Endothelial cell of umbilical vein (primary cell): ENCODE measurements around the gene TET2. TPM values are rescaled to one million over a fixed set of nuclear protein-coding genes. Genes with fewer than 3 reads are reported as not detected.

Experiments
- BruUV-seq: library from RNA; stranded (reverse); fragments of 400-500 nt; replicated peaks from 2 replicates; lab custom pipeline; 2021; lab: Mats Ljungman, UMichigan
- CTCF ChIA-PET: fragments of 300-600, 350-600 bp; sonication (Branson Sonifier 250); formaldehyde crosslinking; loops from one replicate; lab custom pipeline; 2021; ENCODE audit warnings: antibody characterized with exemption, inconsistent platforms; lab: Charles Lee
- POLR2A ChIA-PET: fragments of 300-600, 350-600 bp; sonication (Branson Sonifier 250); formaldehyde crosslinking; loops from one replicate; lab custom pipeline; 2021; ENCODE audit warnings: antibody characterized with exemption, inconsistent platforms; lab: Charles Lee
- DNase-seq: peaks from one replicate; pipeline ENCODE4 v3.0.0-alpha.2; 2011; ENCODE audit warnings: low read depth, low spot score
- FAIRE-seq: peaks from 2 replicates; lab custom pipeline; 2011; peaks lifted over from hg19 to GRCh38; lab: Jason Lieb, UNC
- H2AFZ ChIP-seq: 2 replicates; pipeline ENCODE4 v1.6.0; 2012; ENCODE audit warnings: low read depth, low read length, control low read depth, inconsistent platforms
- H3K27ac ChIP-seq: 2 replicates; pipeline ENCODE4 v1.5.1; 2011; ENCODE audit warnings: low read depth, mild to moderate bottlenecking, control low read depth, low read length, moderate library complexity; ENCODE audit not compliant: insufficient read depth
- H3K27me3 ChIP-seq, 2 experiments: 2 replicates each; pipeline versions ENCODE4 v1.6.0 to v1.6.1; 2011; ENCODE audit warnings: low read length in 2 of 2, mixed read lengths in 1 of 2; ENCODE audit not compliant: control insufficient read depth in 2 of 2, insufficient read depth in 2 of 2
- H3K36me3 ChIP-seq, 2 experiments: 2 replicates in 1 of 2; 3 replicates in 1 of 2; pipeline ENCODE4 v1.5.1; 2011; ENCODE audit warnings: low read length in 2 of 2, mild to moderate bottlenecking in 1 of 2, moderate library complexity in 1 of 2; ENCODE audit not compliant: control insufficient read depth in 2 of 2, insufficient read depth in 2 of 2; ENCODE audit errors: extremely low read depth in 1 of 2
- H3K4me1 ChIP-seq: 3 replicates; pipeline ENCODE4 v1.5.1; 2011; ENCODE audit warnings: mild to moderate bottlenecking, low read length; ENCODE audit not compliant: control insufficient read depth, insufficient read depth; ENCODE audit errors: extremely low read depth
- H3K4me2 ChIP-seq: 2 replicates; pipeline ENCODE4 v1.6.1; 2011; ENCODE audit warnings: low read length, control low read depth, mixed read lengths; ENCODE audit not compliant: insufficient read depth
- H3K4me3 ChIP-seq, 3 experiments: fragments of 200-600 bp in 1 of 3; sonication (generic), shearing (Covaris generic) in 1 of 3; replicated peaks in 1 of 3; 2 replicates each; pipeline ENCODE4 v1.5.1; 2011 to 2016; ENCODE audit warnings: control low read depth in 3 of 3, low read length in 3 of 3, mild to moderate bottlenecking in 2 of 3, inconsistent platforms in 1 of 3, low read depth in 1 of 3, moderate library complexity in 1 of 3; ENCODE audit not compliant: insufficient read depth in 1 of 3
- H3K79me2 ChIP-seq: 2 replicates; pipeline ENCODE4 v1.6.0; 2012; ENCODE audit warnings: low read length, inconsistent platforms; ENCODE audit not compliant: control insufficient read depth, insufficient read depth
- H3K9ac ChIP-seq: replicated peaks from 2 replicates; pipeline ENCODE3; 2011; ENCODE audit warnings: low read length, control low read depth; ENCODE audit not compliant: insufficient read depth; ENCODE audit errors: extremely low read depth
- H3K9me1 ChIP-seq: replicated peaks from 3 replicates; pipeline ENCODE4 v1.6.0; 2011; ENCODE audit warnings: mild to moderate bottlenecking, low read length; ENCODE audit not compliant: control insufficient read depth, insufficient read depth; ENCODE audit errors: extremely low read depth
- H3K9me3 ChIP-seq: replicated peaks from 2 replicates; pipeline ENCODE4 v1.5.1; 2012; ENCODE audit warnings: low read length, inconsistent platforms; ENCODE audit not compliant: control insufficient read depth, insufficient read depth
- H4K20me1 ChIP-seq: replicated peaks from 2 replicates; pipeline ENCODE3; 2011; ENCODE audit warnings: mild to moderate bottlenecking, low read length; ENCODE audit not compliant: control insufficient read depth, insufficient read depth; ENCODE audit errors: extremely low read depth
- CTCF ChIP-seq, 2 donors: IDR thresholded peaks; 1 replicate in 1 of 2; 2 replicates in 1 of 2; pipeline ENCODE4 v1.5.1; 2011; ENCODE audit warnings: low read length in 2 of 2, mild to moderate bottlenecking in 2 of 2, moderate library complexity in 2 of 2, control low read depth in 1 of 2, inconsistent platforms in 1 of 2, low read depth in 1 of 2; ENCODE audit not compliant: insufficient read depth in 1 of 2; ENCODE audit errors: extremely low read depth in 1 of 2
- EZH2 ChIP-seq: IDR thresholded peaks from 2 replicates; pipeline ENCODE4 v1.6.1; 2012; ENCODE audit warnings: borderline replicate concordance, low read depth, mild to moderate bottlenecking, moderate library complexity, low read length, inconsistent platforms; ENCODE audit not compliant: severe bottlenecking
- FOS ChIP-seq: IDR thresholded peaks from 2 replicates; pipeline ENCODE4 v1.6.1; 2011; ENCODE audit warnings: mild to moderate bottlenecking, low read length, moderate library complexity, borderline replicate concordance; ENCODE audit not compliant: insufficient read depth
- GATA2 ChIP-seq: IDR thresholded peaks from 2 replicates; pipeline ENCODE4 v1.7.0; 2011; ENCODE audit warnings: low read depth, mild to moderate bottlenecking, moderate library complexity, mixed read lengths, low read length; ENCODE audit not compliant: insufficient read length, insufficient read depth
- JUN ChIP-seq: IDR thresholded peaks from 2 replicates; pipeline ENCODE4 v1.6.1; 2011; ENCODE audit warnings: borderline replicate concordance, low read depth; ENCODE audit not compliant: insufficient read length, insufficient read depth
- MAX ChIP-seq: IDR thresholded peaks from 2 replicates; pipeline ENCODE4 v1.6.1; 2011; ENCODE audit not compliant: insufficient read depth, insufficient read length
- MYC ChIP-seq: IDR thresholded peaks from one replicate; pipeline ENCODE4 v1.6.1; 2011; ENCODE audit warnings: mild to moderate bottlenecking, low read depth, low read length
- POLR2A ChIP-seq: IDR thresholded peaks from 2 replicates; pipeline ENCODE4 v1.6.1; 2012; ENCODE audit warnings: low read depth, mild to moderate bottlenecking, control low read depth, low read length
- POLR2AphosphoS5 ChIP-seq: IDR thresholded peaks from 2 replicates; pipeline ENCODE4 v1.6.1; 2012; ENCODE audit warnings: low read depth, mild to moderate bottlenecking, control low read depth, low read length, moderate library complexity; ENCODE audit not compliant: insufficient read depth
- dilution Hi-C: fragments of 300-500 bp; cut with MboI; formaldehyde crosslinking; loops from one replicate; pipeline ENCODE4 v1.15.0; 2019; ENCODE audit warnings: low sequenced_read_pairs; ENCODE audit not compliant: extremely low pct_ligation_motif_present
- intact Hi-C: fragments of 100-400 bp; cut with micrococcal nuclease; formaldehyde crosslinking; loops from one replicate; pipeline ENCODE4 v1.10.0; 2022
- polyA plus RNA-seq, 4 experiments: library from polyadenylated mRNA; depleted of rRNA in 3 of 4; stranded (reverse) in 3 of 4; unstranded in 1 of 4; fragments of >200 nt; gene quantifications; 2 replicates each; pipeline versions ENCODE4 v1.2.1 to v1.2.3, GENCODE V29; 2011 to 2012; ENCODE audit warnings: missing spikeins in 1 of 4
- total RNA-seq: library from RNA; stranded (reverse); gene quantifications from 2 replicates; pipeline ENCODE4 v1.2.3, GENCODE V29; 2021

The TET2 gene
- total and polyA plus RNA-seq, 2 donors (not counting 3 experiments of a cell fraction or from before 2014, with no cell fraction given): 4.8 to 17.5 TPM

GRCh38 chr4:105267280-105267679, 120.6 kb downstream of the TET2 start:
- no peaks in the 10 kb centered on the region for H3K9me1 ChIP-seq
- ChIA-PET POLR2A (no interaction called here), CTCF (no interaction called here)
- dilution Hi-C loops (no loop called here), intact Hi-C loops (no loop called here)
- H3K79me2 ChIP-seq: no peaks in the 10 kb centered on the region
- no peak for DNase-seq
- H3K4me2 ChIP-seq: no peak overlapping the region
- H3K4me3 ChIP-seq: no peak overlapping the region
- no peaks in the 10 kb centered on the region for H3K4me1 ChIP-seq
- H3K27ac ChIP-seq: no peak overlapping the region
- H3K36me3 ChIP-seq: peaks cover 4 to 6% of the 10 kb centered on the region in 2 experiments
- BruUV-seq: no TSS peak
- H2AFZ ChIP-seq: no peak overlapping the region
- H4K20me1 ChIP-seq: no peaks in the 10 kb centered on the region
- FAIRE-seq: no peak
- H3K9me3 ChIP-seq: no peaks in the 10 kb centered on the region
- H3K27me3 ChIP-seq: no peaks in the 10 kb centered on the region
- TF ChIP-seq MAX (no peak), GATA2 (no peak), POLR2A (no peak), CTCF (IDR thresholded peaks at IDR 0.05; ENCODE audit: extremely low read depth in 1 of 2, insufficient read depth in 1 of 2, low read depth in 1 of 2, low read length in 2 of 2) (no peak), EZH2 (no peak), MYC (no peak), FOS (no peak), JUN (no peak), POLR2AphosphoS5 (no peak)
- no peak overlapping the region for H3K9ac ChIP-seq
